Epithelial cell of prostate (primary cell): Measurements from ENCODE around the gene CEP85L.

Source experiments
- DNase-seq: peaks from one replicate; pipeline ENCODE4 v3.0.0-alpha.2; 2011; ENCODE audit warnings: low read depth, low spot score
- H3K27ac ChIP-seq: fragments of 450-650 bp; 2 replicates; pipeline ENCODE4 v1.5.1; 2017; ENCODE audit warnings: mild to moderate bottlenecking

Gene CEP85L

DNA sequence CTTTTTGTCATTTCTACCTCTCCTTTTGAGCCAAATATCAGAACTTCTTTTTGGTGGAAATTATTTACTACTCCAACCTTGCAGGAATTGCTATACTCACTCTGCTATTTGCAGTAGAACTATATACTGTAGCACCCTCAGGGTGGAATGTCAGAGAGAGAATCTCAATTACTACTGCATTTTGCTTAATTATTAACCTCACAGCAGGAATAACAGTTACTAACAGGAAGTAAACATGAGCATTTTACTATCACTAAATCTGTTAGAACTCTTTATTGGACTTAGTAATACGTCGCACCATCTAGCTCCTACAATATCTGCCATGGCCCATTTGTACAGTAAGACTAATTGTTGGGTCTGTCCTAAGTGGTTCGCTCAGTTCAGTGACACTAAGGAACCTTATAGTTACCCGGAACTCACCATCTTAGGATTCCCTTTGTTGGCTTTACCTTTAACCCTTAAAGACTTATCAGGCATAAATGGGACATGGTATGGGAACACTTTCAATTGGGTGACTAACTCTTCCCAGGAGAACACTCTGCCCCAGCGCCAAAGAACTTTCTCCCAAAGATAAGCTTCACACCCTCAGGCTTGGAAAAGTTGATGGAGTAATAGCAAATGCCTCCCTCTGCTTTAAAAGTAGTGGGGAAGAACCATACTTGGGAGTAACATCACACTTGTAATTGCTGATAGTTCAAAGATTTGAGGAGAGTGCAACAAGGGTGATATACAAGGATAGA lies 64.5 kb downstream of the CEP85L start:
- DNase-seq = no peak
- no peak overlapping the region for H3K27ac ChIP-seq

DNA sequence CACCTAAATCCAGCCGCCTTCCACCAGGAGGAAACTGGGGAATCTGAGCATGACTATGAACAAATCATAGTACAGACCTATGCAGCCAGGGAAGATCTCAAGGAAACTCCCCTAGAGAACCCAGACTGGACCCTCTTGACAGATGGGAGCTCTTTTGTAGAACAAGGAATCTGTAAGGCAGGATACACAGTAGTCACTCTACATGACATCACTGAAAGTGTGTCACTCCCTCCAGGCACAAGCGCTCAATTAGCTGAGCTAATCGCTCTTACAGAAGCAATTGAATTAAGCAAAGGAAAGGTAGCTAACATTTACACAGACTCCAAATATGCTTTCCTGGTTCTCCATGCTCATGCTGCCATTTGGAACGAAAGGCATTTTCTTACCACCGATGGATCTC lies 66.5 kb downstream of the CEP85L start:
- H3K27ac ChIP-seq = no peak overlapping the region
- DNase-seq = no peak

DNA sequence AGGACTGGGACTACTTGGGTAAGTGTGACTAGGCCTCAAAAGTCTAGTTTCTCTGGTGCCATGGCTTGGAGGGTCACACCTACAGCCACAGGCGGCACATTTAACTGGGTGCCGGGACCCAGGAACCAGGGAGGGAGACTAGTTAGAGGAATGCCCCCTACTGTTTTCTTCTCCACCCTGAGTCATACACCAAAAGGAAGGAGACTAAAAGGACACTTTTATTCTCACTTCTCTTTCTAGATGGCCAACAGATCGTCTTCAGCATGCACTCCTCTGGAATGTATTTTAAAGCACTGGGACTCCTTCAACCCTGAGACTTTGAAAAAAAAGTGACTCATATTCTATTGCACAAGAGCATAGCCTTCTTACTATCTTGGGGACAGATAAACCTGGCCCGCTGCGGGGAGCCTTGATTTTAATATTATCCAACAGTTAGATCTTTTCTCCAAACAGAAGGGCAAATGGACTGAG lies 69.9 kb downstream of the CEP85L start:
- no peak for DNase-seq
- H3K27ac ChIP-seq = no peak overlapping the region

DNA sequence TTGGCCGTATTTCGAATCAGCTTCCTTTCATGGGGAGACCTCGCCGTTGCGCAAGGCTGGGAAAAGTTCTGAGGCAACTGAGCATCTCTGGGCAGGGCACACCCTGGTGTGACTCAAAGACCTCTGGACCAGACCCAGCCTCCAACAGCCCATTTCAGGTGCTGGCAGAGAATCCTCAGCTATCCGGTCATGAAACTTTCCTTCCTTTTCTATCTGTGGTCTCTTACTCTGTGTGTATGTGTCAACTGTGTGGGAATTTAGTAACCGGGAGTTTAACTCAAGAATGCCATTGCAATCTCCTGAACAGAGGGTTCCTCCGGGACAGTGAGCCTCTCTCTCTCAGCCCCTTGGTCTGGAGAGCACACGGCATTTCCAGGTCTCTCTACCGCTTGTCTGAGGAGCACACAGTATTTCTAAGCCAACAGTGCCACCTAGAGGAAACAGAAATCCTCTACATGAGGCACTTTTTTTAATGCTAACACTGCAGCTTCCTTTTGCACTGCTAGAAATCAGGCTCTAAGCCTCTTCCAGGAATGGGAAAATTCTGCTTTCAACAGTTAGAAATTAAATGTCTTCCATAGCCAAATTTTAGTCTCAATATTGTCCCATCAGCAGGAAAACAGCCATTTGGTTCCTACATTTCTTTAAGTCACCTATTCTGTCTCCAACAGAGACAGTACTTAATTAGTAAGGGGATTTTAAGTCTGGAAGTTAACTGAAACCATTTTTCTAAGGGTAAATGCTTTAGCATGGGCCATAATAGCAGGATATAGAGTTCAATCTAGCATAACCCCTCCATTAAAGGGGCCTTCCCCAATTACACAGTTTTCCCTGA lies 70.6 kb downstream of the CEP85L start:
- no peak overlapping the region for H3K27ac ChIP-seq
- peak; percentile 22 for DNase-seq

DNA sequence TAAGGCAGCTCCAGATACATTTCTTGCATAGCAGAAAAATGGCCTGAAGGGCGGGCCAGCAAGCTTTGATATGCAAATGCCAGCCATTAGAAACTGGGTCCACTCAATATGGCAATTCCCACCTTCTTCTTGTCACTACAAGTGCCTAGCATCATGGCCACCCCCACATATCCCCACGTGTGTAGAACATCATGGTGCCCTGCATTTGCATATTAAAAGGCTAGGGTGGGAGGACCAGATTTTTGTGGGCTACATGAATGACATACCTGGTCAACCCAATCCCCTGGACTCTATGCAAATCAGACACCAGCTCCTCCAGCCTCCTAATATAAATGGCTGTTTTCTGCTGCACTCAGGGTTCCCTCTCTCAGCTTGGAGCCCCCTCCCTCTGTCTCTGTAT lies 71.6 kb downstream of the CEP85L start:
- DNase-seq = no peak
- no peak overlapping the region for H3K27ac ChIP-seq

DNA sequence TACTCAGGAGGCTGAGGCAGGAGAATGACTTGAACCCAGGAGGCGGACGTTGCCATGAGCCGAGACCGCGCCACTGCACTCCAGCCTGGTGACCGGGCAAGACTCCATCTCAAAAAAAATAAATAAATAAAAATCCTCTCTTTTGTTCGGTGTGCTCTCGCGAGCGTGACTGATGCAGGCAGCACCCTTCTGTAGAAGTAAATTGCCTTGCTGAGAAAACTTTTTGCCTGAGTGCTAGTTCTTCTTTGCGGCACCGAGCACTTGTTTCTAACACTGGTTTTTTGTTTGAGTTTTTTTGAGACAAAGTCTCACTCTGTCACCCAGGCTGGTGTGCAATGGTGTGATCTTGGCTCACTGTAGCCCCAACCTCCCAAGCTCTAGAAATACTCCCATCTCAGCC lies 72.8 kb downstream of the CEP85L start:
- no peak for DNase-seq
- no peak overlapping the region for H3K27ac ChIP-seq

DNA sequence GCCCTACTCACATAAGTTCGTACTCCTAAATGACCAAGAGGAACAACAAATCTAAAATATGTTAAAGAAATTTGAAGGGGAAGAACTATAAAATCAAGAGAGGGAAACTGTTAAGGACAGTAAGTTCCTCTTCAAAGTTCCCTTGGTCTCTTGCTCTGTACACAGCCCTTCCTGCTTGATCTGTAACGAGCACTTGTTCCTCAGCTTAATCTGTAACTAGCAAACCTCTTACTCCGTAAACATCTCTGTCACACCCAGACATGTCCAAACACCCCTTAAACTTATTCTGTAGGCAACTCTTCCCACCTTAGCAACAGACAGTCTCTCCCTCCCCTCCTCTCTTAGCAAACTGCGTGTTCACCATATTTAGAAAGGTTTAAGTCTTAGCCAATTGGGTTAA lies 73.4 kb downstream of the CEP85L start:
- DNase-seq = no peak
- no peak overlapping the region for H3K27ac ChIP-seq

DNA sequence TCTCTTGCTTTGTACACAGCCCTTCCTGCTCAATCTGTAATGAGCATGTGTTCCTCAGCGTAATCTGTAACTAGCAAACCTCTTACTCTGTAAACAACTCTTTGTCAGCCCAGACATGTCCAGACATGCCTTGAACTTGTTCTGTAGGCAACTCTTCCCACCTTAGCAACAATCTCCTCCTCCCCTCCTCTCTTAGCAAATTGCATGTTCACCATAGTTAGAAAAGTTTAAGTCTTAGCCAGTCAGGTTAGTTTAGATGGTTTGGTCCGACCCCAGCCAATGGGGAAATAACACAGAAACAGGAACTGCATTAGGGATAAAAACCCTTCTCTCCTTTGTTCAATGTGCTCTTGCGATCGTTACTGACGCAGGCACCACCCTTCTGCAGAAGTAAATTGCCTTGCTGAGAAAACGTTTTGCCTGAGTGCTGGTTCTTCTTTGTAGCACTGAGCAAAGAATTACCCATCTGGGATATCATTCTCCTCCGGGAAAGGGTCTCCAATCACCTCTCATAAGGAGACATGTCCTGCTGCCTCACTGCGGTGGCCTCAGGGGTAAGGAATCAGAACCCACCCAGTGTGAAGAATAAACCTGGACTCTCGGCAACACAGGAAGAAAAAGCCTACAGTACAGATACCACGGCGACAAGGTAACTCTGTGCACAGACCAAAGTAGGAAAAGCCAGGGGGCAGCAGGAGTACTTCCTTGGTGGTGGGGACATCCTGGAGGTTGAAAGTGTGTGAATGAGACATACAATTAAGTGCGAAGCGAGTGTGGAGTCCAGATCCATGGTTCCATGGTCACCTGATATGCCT lies 77.1 kb downstream of the CEP85L start:
- H3K27ac ChIP-seq = peak overlapping the region; percentile 21
- DNase-seq = peak; percentile 31

DNA sequence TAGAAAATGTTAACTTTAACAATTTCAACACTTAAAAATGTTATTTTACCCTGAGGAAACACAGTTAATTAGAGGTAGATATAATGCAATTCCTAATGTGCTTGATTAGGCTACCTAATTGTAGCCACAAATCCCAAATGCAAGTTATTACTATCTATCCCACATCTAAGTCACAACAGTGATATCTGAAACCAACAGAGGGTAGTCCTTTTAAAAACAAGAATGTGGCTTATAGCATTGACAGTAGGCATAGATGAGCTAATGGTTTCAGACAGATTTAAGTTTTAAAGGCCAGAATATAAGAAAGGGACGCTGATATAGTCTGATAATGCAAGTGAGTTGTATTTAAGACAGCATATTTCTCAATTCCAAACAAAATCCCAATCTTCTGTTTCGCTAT lies 80.3 kb downstream of the CEP85L start:
- DNase-seq = no peak
- H3K27ac ChIP-seq = no peak overlapping the region

DNA sequence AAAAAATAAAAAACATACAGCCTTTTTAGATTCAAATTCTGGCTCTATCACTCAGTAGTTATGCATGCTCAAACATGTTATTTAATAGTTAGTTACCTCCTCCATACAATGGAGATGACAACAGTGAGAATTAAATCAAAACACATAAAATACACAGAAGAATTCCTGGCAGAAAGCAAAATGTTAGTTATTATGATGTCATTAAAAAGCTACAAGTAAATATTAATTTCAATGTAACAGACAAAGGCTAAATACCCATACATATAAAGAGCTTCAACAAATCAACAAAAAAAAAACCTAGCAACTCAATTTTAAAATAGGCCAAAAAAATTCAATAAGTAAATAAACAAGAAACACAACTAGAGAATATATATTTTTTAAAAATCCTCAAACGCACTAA lies 81.9 kb downstream of the CEP85L start:
- DNase-seq = no peak
- no peak overlapping the region for H3K27ac ChIP-seq

DNA sequence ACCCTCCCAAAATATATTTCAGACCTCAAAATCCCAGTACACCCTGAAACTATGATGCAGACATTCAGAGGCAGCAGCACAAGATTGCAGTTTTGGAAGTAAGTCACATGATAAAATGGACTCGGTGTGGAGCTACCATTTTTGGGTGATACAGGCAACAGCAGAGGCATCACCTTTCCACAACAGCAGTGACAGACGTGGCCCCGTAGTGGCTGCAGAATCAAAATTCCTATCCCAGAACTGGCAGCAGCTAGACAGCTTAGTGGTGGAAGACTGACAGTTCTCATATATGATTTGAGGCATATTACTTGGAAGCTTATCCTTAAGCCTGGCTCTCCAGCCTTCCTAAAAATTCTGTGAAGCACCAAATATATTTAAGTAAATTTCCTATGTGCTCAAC lies 83.4 kb downstream of the CEP85L start:
- DNase-seq = no peak
- no peak overlapping the region for H3K27ac ChIP-seq

DNA sequence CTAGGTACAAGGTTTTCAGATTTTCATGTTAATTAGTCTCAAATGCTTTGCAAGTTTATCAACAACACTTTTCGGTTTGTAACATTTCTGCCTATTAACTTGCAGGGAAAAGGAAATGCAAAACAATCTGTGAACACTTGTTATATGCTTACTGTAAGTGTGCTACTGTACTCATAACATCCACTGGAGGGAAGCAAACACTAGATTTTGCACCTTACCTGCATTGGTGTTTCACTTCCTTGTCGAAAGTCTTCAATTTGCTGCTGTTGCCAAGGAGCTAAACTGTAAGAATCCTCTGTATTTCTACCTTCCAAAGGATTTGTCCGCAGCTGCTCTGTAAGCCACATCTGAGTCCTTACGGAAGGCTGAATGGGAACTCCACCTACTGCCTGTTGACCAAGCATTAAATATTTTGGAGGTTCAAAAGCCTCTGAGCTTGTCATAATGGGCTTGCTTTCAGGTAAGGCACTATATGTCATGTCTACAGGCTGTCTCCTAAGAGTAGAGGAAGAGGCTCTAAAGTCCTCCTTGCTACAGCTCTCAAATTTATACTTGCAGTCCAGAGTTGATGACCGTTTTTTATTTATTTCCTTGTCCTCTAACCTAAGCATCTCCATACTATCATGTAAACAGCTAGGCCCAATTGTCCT lies 86.0 kb downstream of the CEP85L start:
- DNase-seq = no peak
- no peak overlapping the region for H3K27ac ChIP-seq

DNA sequence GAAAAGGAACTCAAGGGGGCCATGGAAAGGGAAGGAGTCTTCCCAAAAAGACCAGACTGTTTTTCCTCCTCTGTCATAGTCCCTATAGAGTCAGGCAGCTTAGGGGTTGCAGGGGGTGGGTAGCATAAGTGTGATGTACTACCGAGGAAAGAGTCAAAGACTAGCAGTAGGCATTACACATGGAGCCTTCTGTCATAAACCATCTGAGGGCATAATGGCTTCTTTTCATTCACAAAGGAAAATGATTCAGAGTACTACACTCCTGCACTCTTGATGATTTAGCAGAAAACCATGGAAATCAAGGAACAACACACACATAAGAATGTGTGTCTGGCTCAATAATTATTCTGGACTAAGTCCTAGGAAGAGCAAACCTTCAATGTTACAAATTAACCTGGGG lies 88.4 kb downstream of the CEP85L start:
- DNase-seq = no peak
- H3K27ac ChIP-seq = no peak overlapping the region

DNA sequence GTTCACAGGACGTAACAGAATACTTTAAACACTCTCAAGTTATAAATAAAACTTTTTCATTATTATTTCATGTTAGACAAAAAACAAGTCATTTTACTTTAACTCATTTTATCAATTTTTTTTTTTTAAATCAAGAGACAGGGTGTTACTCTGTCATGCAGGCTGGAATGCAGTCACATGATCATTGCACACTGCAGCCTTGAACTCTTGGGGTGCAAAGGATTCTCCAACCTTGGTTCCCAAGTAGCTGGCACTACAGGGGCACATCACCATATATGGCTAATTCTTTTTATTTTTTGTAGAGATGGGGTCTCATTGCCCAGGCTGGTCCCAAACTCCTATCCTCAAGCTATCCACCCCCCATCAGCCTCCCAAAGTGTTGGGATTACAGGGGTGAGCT lies 89.1 kb downstream of the CEP85L start:
- DNase-seq = no peak
- no peak overlapping the region for H3K27ac ChIP-seq

DNA sequence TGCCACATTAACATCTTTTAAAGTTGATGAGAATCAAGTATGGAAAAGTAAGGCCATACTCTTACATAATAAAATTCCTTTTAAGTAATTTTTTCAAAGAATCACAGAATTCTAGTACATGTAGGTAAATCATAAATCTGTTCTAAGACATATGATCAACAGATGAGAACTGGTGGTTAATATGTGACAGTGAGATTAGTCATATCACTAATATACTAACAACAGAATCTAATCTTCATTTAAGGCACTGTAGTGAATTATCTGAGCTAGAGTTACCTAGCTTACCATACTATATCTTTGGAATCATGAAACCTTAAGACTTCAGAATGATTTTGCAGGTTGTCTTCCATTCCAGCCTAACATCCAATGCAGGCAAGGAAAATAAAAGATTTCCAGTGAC lies 91.7 kb downstream of the CEP85L start:
- H3K27ac ChIP-seq = no peak overlapping the region
- no peak for DNase-seq

DNA sequence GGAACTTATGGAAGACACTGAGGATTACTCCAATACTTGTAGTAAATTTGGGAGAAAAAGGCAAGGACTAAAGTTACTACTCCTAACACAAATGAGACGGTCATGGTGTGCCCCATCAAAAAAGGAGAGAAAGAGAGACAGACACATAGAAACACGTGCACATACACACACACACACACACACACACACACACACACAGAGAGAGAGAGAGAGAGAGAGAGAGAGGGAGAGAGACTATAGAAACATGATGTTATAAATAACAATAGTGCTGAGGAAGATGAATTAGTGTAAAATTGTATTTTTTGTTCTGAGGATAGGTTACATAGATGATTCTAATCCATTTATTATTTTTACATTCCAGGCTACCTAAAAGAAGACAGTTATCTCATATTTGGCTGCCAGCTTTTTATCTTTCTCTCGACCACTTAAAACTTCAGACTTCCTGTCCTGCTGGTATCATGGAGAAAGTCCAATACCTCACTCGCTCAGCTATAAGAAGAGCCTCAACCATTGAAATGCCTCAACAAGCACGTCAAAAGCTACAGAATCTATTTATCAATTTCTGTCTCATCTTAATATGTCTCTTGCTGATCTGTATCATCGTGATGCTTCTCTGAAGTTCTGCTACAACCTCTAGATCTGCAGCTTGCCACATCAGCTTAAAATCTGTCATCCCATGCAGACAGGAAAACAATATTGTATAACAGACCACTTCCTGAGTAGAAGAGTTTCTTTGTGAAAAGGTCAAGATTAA lies 92.8 kb downstream of the CEP85L start:
- H3K27ac ChIP-seq = no peak overlapping the region
- DNase-seq = no peak

DNA sequence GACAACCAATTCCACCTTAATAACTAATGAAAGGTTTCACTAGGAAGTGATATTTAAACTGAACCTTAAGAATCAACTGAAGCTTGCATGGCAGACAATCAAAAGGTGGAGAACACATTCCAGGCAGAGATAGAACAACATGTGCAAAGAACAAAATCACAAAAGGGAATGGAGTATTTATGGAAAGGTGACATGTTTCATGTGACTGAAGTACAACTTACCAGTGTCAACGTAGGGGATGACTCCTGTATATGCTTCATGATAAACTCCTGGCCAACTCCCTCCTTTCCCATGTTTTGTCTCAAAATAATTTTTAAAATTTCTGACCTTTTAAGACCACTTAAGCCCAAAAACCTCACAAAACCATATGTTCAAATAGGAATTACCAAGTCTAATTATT lies 96.7 kb downstream of the CEP85L start:
- no peak for DNase-seq
- H3K27ac ChIP-seq = no peak overlapping the region

DNA sequence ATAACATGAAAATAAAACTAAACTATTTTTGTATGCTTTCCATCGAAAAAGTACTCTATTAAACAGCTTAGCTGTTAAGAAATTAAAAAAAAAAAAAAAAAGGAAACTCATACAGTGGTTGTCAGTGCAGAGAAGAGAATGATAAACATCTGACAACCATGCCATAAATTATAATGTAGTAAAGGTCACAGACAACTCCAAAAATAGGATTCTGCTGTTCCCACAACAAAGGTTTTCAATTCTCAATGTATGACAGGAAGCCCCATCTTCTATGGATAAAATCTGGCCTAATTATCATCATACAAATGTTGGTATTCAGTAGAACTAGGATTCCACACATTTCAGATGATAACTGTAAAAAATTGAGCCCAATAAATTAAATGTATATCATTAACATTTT lies 98.3 kb downstream of the CEP85L start:
- H3K27ac ChIP-seq = no peak overlapping the region
- no peak for DNase-seq
